GM19351 (cell line): ENCODE results near the gene SEMA6C.
"Not testable (repeated sequence)": the region's sequence is repeated elsewhere in the genome, so short reads cannot be mapped to it uniquely, and the experiment has no call there.

ENCODE experiments used
- ATAC-seq: cut with Tn5 transposase; IDR thresholded peaks from one replicate; pipeline ENCODE4 v1.9.1; 2021; ENCODE audit warnings: mild to moderate bottlenecking, moderate library complexity; ENCODE audit not compliant: unreplicated experiment

The SEMA6C gene

GRCh38 chr1:151146412-151147131, at the start of gene SEMA6C:
Gene SEMA6C (minus strand): TSS chr1:151146631. CDS start chr1:151142621, 4,010 bp downstream.
- ATAC-seq = peak; percentile 99

- ATAC-seq = not testable (repeated sequence)
Observed at GRCh38 chr1:151194894-151195594, 48.6 kb upstream of the SEMA6C start.

GRCh38 chr1:151193856-151194255, 47.4 kb upstream of the SEMA6C start:
- no peak for ATAC-seq

- no peak for ATAC-seq
Observed at GRCh38 chr1:151193304-151193703, 46.9 kb upstream of the SEMA6C start.

- ATAC-seq = no peak
Observed at GRCh38 chr1:151192047-151192446, 45.6 kb upstream of the SEMA6C start.

- ATAC-seq = peak; percentile 83
Observed at GRCh38 chr1:151189637-151190445, 43.4 kb upstream of the SEMA6C start, which contains the start of gene VPS72. Gene VPS72 (minus strand): TSS chr1:151190197. CDS start chr1:151190121, 76 bp downstream.

GRCh38 chr1:151188667-151189066, 42.2 kb upstream of the SEMA6C start:
- ATAC-seq = not testable (repeated sequence)

GRCh38 chr1:151187205-151187604, 40.8 kb upstream of the SEMA6C start:
- ATAC-seq = no peak

GRCh38 chr1:151184211-151184610, 37.8 kb upstream of the SEMA6C start:
- ATAC-seq = no peak

- no peak for ATAC-seq
Observed at GRCh38 chr1:151176514-151177045, 30.1 kb upstream of the SEMA6C start.

GRCh38 chr1:151175863-151176262, 29.4 kb upstream of the SEMA6C start, which contains the start of gene TMOD4:
Gene TMOD4 (minus strand): TSS chr1:151175981. CDS start chr1:151174875, 1,106 bp downstream.
- ATAC-seq = no peak

- ATAC-seq = no peak
Observed at GRCh38 chr1:151175041-151175741, 28.8 kb upstream of the SEMA6C start.

- no peak for ATAC-seq
Observed at GRCh38 chr1:151171190-151171589, 24.8 kb upstream of the SEMA6C start.

- no peak for ATAC-seq
Observed at GRCh38 chr1:151167116-151167515, 20.7 kb upstream of the SEMA6C start.

- ATAC-seq = peak; percentile 11
Observed at GRCh38 chr1:151166505-151166956, 20.1 kb upstream of the SEMA6C start.

- peak; percentile 81 for ATAC-seq
Observed at GRCh38 chr1:151165738-151166504, 19.5 kb upstream of the SEMA6C start, which contains the start of the genes LYSMD1 and SCNM1. Gene LYSMD1 (minus strand): TSS chr1:151165902. CDS start chr1:151165258, 644 bp downstream. Gene SCNM1 (plus strand): TSS chr1:151166144. CDS start chr1:151166153, 9 bp downstream.

GRCh38 chr1:151165281-151165737, 18.9 kb upstream of the SEMA6C start:
- peak; percentile 4 for ATAC-seq

GRCh38 chr1:151164732-151165280, 18.4 kb upstream of the SEMA6C start:
- ATAC-seq = no peak

- ATAC-seq = no peak
Observed at GRCh38 chr1:151159373-151159772, 12.9 kb upstream of the SEMA6C start.
